Osteocyte (in vitro differentiated cells): ENCODE data around the gene DGCR8. TPM values are rescaled to one million over a fixed set of nuclear protein-coding genes. Genes with fewer than 3 reads are reported as not detected.

Source experiments
- DNase-seq: peaks from one replicate; pipeline ENCODE4 v3.0.0; 2021; ENCODE audit warnings: mixed read lengths; ENCODE audit not compliant: unreplicated experiment; ENCODE audit errors: extremely low spot score
- H3K27ac Mint-ChIP-seq: one replicate; pipeline ENCODE4 v1.8.0; 2021; ENCODE audit warnings: mild to moderate bottlenecking, mixed read lengths; ENCODE audit not compliant: unreplicated experiment
- H3K27me3 Mint-ChIP-seq: one replicate; pipeline ENCODE4 v1.8.0; 2021; ENCODE audit warnings: mixed read lengths; ENCODE audit not compliant: unreplicated experiment
- H3K36me3 Mint-ChIP-seq: one replicate; pipeline ENCODE4 v1.8.0; 2021; ENCODE audit warnings: mixed read lengths; ENCODE audit not compliant: unreplicated experiment
- H3K4me1 Mint-ChIP-seq: one replicate; pipeline ENCODE4 v1.8.0; 2021; ENCODE audit warnings: mixed read lengths; ENCODE audit not compliant: unreplicated experiment
- H3K4me3 Mint-ChIP-seq: one replicate; pipeline ENCODE4 v1.8.0; 2021; ENCODE audit warnings: mild to moderate bottlenecking, moderate library complexity, mixed read lengths; ENCODE audit not compliant: unreplicated experiment
- H3K9me3 Mint-ChIP-seq: one replicate; pipeline ENCODE4 v1.8.0; 2021; ENCODE audit warnings: mixed read lengths; ENCODE audit not compliant: unreplicated experiment
- CTCF ChIP-seq: fragments of 200-600 bp; sonication (generic); IDR thresholded peaks from 2 replicates; pipeline ENCODE4 v1.5.0; 2021; ENCODE audit warnings: antibody characterized with exemption, mild to moderate bottlenecking, moderate library complexity
- total RNA-seq: library from RNA; stranded (reverse); gene quantifications from 2 replicates; pipeline ENCODE4 v1.2.1, GENCODE V29; 2021

DGCR8 gene
- total RNA-seq, 1 donor from 2014 or later, result 45.1 TPM

GRCh38 chr22:20117633-20118299 lies 37.7 kb downstream of the DGCR8 start:
- Mint-ChIP-seq H3K4me3 (peak overlapping the region; percentile 84), H3K4me1 (peaks cover 17% of the 10 kb centered on the region), H3K27ac (peak overlapping the region; percentile 75), H3K9me3 (no peaks in the 10 kb centered on the region), H3K27me3 (no peaks in the 10 kb centered on the region), H3K36me3 (peaks cover 18% of the 10 kb centered on the region)
- no peak for DNase-seq
- TF ChIP-seq CTCF, result no peak

GRCh38 chr22:20118300-20119020 lies 38.4 kb downstream of the DGCR8 start:
- TF ChIP-seq CTCF, result no peak
- no peaks in the 10 kb centered on the region for H3K27me3 Mint-ChIP-seq
- DNase-seq, result no peak
- H3K9me3 Mint-ChIP-seq, result no peaks in the 10 kb centered on the region
- peaks cover 17% of the 10 kb centered on the region for H3K4me1 Mint-ChIP-seq
- H3K4me3 Mint-ChIP-seq, result peak overlapping the region; percentile 84
- H3K36me3 Mint-ChIP-seq, result peaks cover 18% of the 10 kb centered on the region
- H3K27ac Mint-ChIP-seq, result peak overlapping the region; percentile 75

DNA sequence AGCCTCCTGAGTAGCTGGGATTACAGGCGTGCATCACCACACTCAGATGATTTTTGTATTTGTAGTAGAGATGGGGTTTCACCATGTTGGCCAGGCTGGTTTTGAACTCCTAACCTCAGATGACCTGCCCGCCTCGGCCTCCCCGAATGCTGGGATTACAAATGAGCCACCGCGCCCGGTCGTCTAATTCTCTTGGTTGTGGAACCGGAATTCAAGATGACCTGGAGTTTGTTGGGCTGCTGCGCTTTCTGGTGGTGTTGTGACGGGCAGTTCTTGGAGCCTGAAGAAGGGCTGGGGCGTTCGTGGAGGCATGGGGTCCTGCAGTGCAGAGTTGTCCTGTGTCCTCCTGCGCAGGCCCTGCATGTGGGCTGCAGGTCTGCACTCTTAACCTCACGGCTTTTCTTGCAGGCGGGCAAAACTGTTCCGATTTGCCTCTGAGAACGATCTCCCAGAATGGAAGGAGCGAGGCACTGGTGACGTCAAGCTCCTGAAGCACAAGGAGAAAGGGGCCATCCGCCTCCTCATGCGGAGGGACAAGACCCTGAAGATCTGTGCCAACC lies 41.9 kb downstream of the DGCR8 start:
- Mint-ChIP-seq H3K27me3 (no peaks in the 10 kb centered on the region), H3K27ac (no peak overlapping the region), H3K4me3 (no peak overlapping the region), H3K36me3 (peaks cover 21% of the 10 kb centered on the region), H3K9me3 (no peaks in the 10 kb centered on the region), H3K4me1 (peaks cover 13% of the 10 kb centered on the region)
- DNase-seq, result no peak
- TF ChIP-seq CTCF, result no peak

DNA sequence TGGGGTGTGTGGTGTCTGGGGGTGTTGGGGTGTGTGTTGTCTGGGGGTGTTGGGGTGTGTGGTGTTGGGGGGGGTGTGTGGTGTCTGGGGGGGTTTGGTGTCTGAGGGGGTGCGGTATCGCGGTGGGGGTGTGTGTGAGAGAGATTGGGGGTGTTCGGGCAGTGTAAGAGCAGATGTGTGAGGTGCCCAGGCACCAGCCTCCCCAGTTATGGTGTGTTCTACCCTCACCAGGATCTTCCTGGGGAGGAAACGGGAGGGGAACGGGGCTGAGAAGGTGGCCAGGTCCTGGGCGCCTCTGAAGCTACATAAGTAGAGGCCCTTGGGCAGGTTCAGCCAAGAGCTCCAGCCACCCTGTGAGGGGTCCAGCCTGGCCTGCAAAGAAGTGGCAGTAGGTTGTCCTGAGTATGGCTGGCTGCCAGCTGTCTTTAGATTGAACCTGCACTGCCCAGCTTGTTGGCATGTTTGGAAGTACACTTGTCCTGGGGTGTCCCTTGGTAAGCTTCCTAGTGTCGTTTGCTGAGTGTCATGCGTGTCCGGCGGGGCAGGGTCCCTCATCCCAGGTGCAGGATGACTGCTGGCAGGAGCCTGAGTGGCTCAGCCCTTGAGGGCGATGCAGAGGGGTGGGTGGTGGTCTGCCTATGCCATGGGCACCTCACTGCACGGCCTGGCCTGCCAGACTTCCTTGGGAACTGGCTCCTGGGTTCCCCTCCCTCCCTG lies 43.5 kb downstream of the DGCR8 start:
- Mint-ChIP-seq H3K4me3 (no peak overlapping the region), H3K4me1 (peaks cover 7% of the 10 kb centered on the region), H3K27me3 (no peaks in the 10 kb centered on the region), H3K9me3 (no peaks in the 10 kb centered on the region), H3K27ac (no peak overlapping the region), H3K36me3 (peaks cover 26% of the 10 kb centered on the region)
- DNase-seq, result no peak
- no peak for TF ChIP-seq CTCF
